BLaER1 (cell line): Measurements from ENCODE around the gene SNX9.
"Not testable (repeated sequence)": the region's sequence is repeated elsewhere in the genome, so short reads cannot be mapped to it uniquely, and the experiment has no call there.

Source experiments
- H3K27ac ChIP-seq: shearing (Covaris generic); formaldehyde crosslinking; 2 replicates; pipeline ENCODE4 v1.8.1; 2022
- H3K27me3 ChIP-seq: shearing (Covaris generic); formaldehyde crosslinking; 2 replicates; pipeline ENCODE4 v1.8.1; 2022
- H3K36me3 ChIP-seq: shearing (Covaris generic); formaldehyde crosslinking; 2 replicates; pipeline ENCODE4 v1.8.1; 2022
- H3K4me1 ChIP-seq: shearing (Covaris generic); formaldehyde crosslinking; 2 replicates; pipeline ENCODE4 v1.8.1; 2022
- H3K4me2 ChIP-seq: shearing (Covaris generic); formaldehyde crosslinking; 2 replicates; pipeline ENCODE4 v1.8.1; 2022
- H3K4me3 ChIP-seq: shearing (Covaris generic); formaldehyde crosslinking; 2 replicates; pipeline ENCODE4 v1.8.1; 2022
- H3K9ac ChIP-seq: shearing (Covaris generic); formaldehyde crosslinking; 2 replicates; pipeline ENCODE4 v1.8.1; 2022
- H3K9me3 ChIP-seq: shearing (Covaris generic); formaldehyde crosslinking; 2 replicates; pipeline ENCODE4 v1.8.1; 2022
- H4K20me1 ChIP-seq: shearing (Covaris generic); formaldehyde crosslinking; 2 replicates; pipeline ENCODE4 v1.8.1; 2022
- Cebpa-rat ChIP-seq: shearing (Covaris generic); IDR thresholded peaks from 2 replicates; pipeline ENCODE4 v1.8.1; 2022

The SNX9 gene

DNA sequence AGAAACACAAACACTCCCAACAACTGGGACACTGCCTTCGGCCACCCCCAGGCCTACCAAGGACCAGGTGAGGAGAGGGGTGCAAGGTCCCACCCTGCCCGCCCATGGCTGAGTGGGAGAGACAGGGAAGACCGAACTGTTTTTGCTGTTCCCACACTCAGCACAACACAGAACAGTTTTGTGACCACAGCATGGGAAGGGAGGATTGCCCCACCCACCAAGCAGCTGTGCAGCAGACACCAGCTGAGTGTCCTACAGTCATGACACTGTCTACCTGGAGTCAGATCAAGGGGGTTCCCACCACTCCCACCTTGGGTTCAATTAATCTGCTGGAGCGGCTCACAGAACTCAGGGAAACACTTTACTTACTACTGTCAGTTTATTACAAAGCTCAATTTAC is 73.9 kb downstream of the SNX9 start:
- H4K20me1 ChIP-seq: no peaks in the 10 kb centered on the region
- no peak for TF ChIP-seq Cebpa-rat
- H3K4me2 ChIP-seq: no peak overlapping the region
- H3K27me3 ChIP-seq: no peaks in the 10 kb centered on the region
- H3K27ac ChIP-seq: no peak overlapping the region
- H3K9ac ChIP-seq: no peak overlapping the region
- no peaks in the 10 kb centered on the region for H3K9me3 ChIP-seq
- H3K4me3 ChIP-seq: no peak overlapping the region
- H3K4me1 ChIP-seq: 0 out of 2 replicates have a peak, but pooled peaks cover 6% of the 10 kb centered on the region
- H3K36me3 ChIP-seq: no peaks in the 10 kb centered on the region

DNA sequence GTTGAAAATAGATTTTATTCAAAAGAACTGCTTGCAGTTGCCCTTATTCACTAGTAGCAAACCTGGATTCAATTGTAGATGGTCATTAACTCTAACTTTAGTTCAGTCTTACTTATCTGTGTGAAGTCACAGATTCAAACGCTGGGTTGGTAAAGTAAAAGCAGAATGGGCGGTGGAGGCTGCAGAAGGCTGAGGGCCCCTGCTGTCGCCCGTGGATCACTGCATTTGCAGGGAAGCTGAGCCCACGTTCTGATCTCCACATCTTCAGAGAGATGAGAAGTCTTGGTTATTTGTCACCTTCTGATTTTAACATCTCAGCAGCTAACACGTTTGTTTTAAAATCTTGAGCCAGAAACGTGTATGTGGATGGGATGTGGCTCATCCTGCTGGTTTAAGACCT is 75.1 kb downstream of the SNX9 start:
- Histone ChIP-seq H3K9me3 (no peaks in the 10 kb centered on the region), H3K4me2 (no peak overlapping the region), H3K27me3 (no peaks in the 10 kb centered on the region), H4K20me1 (no peaks in the 10 kb centered on the region), H3K27ac (no peak overlapping the region), H3K36me3 (no peaks in the 10 kb centered on the region), H3K4me1 (0 out of 2 replicates have a peak, but pooled peaks cover 6% of the 10 kb centered on the region), H3K4me3 (no peak overlapping the region), H3K9ac (no peak overlapping the region)
- no peak for TF ChIP-seq Cebpa-rat

DNA sequence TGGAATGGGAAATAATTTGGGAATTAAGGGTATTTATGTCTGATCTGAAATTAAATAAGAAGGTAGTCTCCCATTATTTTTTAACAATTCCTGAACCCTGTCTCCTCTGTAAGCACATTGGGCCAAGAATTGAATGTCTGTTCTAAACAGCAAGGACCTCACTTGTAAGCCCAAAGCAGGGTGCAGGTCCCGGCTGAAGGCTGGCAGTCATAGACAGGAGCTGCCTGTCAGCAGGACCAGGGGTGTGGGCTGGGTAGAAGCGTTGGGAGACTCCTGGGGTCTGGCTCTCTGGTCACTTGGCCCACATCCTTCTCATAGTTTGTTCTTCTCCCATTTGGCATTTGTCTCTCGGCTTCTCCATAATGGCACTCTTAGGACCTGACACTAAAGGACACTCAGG is 75.6 kb downstream of the SNX9 start:
- no peaks in the 10 kb centered on the region for H3K9me3 ChIP-seq
- H3K27me3 ChIP-seq: no peaks in the 10 kb centered on the region
- no peaks in the 10 kb centered on the region for H3K36me3 ChIP-seq
- H3K27ac ChIP-seq: no peak overlapping the region
- no peak overlapping the region for H3K9ac ChIP-seq
- no peak overlapping the region for H3K4me2 ChIP-seq
- 0 out of 2 replicates have a peak, but pooled peaks cover 6% of the 10 kb centered on the region for H3K4me1 ChIP-seq
- TF ChIP-seq Cebpa-rat: no peak
- H3K4me3 ChIP-seq: no peak overlapping the region
- H4K20me1 ChIP-seq: no peaks in the 10 kb centered on the region

- not testable (repeated sequence) for H3K27ac ChIP-seq, H3K27me3 ChIP-seq, H3K4me1 ChIP-seq, H3K4me3 ChIP-seq, H4K20me1 ChIP-seq, H3K4me2 ChIP-seq, H3K36me3 ChIP-seq, H3K9me3 ChIP-seq, H3K9ac ChIP-seq
Measured at GRCh38 chr6:157900262-157900661, 77.2 kb downstream of the SNX9 start.

DNA sequence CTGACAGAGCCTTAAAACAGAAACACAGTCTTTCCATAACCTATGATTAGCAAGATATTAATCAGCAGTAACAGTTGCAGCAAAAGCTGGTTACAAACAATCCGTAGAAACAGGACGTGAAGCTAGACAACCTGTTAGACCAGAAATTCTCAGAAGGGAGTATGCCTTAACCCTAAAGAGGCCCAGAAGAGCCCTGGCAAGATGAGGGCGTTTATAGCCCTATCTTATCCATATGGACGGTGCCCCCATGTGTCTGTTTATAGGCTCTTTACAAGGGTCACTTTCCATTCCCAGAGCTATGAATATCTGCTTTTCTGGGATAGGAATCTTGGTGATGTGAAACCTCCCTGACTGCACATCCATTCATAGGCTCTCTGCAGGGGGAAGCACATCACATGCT is 77.7 kb downstream of the SNX9 start:
- H3K27ac ChIP-seq: not testable (repeated sequence)

GRCh38 chr6:157904999-157905398 is 82.0 kb downstream of the SNX9 start:
- TF ChIP-seq Cebpa-rat: no peak
- Histone ChIP-seq H3K27ac (no peak overlapping the region), H3K4me1 (no peaks in the 10 kb centered on the region), H3K4me2 (no peak overlapping the region), H3K4me3 (no peak overlapping the region), H4K20me1 (no peaks in the 10 kb centered on the region), H3K36me3 (no peaks in the 10 kb centered on the region), H3K9ac (no peak overlapping the region), H3K9me3 (no peaks in the 10 kb centered on the region), H3K27me3 (no peaks in the 10 kb centered on the region)

More for the DNA sequence above, 77.7 kb downstream of the SNX9 start:
- H3K9me3 ChIP-seq, H3K36me3 ChIP-seq, H3K4me3 ChIP-seq, H4K20me1 ChIP-seq, H3K4me1 ChIP-seq, H3K4me2 ChIP-seq, H3K27me3 ChIP-seq, H3K9ac ChIP-seq: not testable (repeated sequence)

- no peaks in the 10 kb centered on the region for H3K27me3 ChIP-seq
- no peaks in the 10 kb centered on the region for H3K9me3 ChIP-seq
- no peak for TF ChIP-seq Cebpa-rat
- H4K20me1 ChIP-seq: no peaks in the 10 kb centered on the region
- H3K36me3 ChIP-seq: no peaks in the 10 kb centered on the region
- no peak overlapping the region for H3K27ac ChIP-seq
- no peak overlapping the region for H3K4me3 ChIP-seq
- H3K4me1 ChIP-seq: no peaks in the 10 kb centered on the region
- H3K4me2 ChIP-seq: no peak overlapping the region
- no peak overlapping the region for H3K9ac ChIP-seq
Measured at GRCh38 chr6:157905590-157906342, 82.7 kb downstream of the SNX9 start.

DNA sequence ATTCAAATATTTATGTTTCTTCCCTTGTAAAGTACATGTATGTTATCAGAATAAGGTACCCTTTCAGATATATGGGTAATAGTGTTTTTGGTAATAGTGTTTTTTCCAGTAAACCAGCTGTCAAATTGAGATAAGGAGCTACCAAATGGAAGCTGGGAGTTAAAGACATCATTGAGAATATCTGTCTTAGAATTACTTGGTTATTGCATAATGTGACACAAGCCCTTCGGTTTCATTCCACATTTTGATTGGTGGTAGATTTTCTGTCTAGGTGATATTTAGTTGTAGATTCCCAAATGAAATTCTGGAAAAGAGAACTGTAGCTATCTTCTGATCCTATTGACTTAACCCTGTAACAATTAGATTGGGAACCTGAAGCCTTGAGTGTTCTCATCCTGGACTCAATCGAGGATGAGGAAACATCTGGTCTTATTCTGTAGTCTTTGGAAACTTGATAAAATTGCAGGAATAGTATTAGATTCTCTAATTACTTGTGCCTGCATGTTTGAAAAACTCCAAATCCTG is 83.6 kb downstream of the SNX9 start:
- no peak for TF ChIP-seq Cebpa-rat
- no peaks in the 10 kb centered on the region for H3K36me3 ChIP-seq
- H3K27ac ChIP-seq: no peak overlapping the region

GRCh38 chr6:157907651-157908050 is 84.6 kb downstream of the SNX9 start:
- no peaks in the 10 kb centered on the region for H3K36me3 ChIP-seq

More for the DNA sequence above, 83.6 kb downstream of the SNX9 start:
- Histone ChIP-seq H3K9me3 (no peaks in the 10 kb centered on the region), H3K4me1 (no peaks in the 10 kb centered on the region), H3K4me3 (no peak overlapping the region), H3K4me2 (no peak overlapping the region), H3K27me3 (no peaks in the 10 kb centered on the region), H3K9ac (no peak overlapping the region), H4K20me1 (no peaks in the 10 kb centered on the region)

GRCh38 chr6:157908369-157909281 is 85.6 kb downstream of the SNX9 start:
- H3K9ac ChIP-seq: no peak overlapping the region
- no peak overlapping the region for H3K27ac ChIP-seq
- H3K36me3 ChIP-seq: no peaks in the 10 kb centered on the region
- H3K4me2 ChIP-seq: no peak overlapping the region
- no peaks in the 10 kb centered on the region for H3K9me3 ChIP-seq
- H3K4me3 ChIP-seq: no peak overlapping the region
- H4K20me1 ChIP-seq: no peaks in the 10 kb centered on the region
- no peaks in the 10 kb centered on the region for H3K4me1 ChIP-seq
- no peaks in the 10 kb centered on the region for H3K27me3 ChIP-seq
- no peak for TF ChIP-seq Cebpa-rat

More at GRCh38 chr6:157907651-157908050, 84.6 kb downstream of the SNX9 start:
- Histone ChIP-seq H3K9ac (no peak overlapping the region), H4K20me1 (no peaks in the 10 kb centered on the region), H3K4me1 (no peaks in the 10 kb centered on the region), H3K27me3 (no peaks in the 10 kb centered on the region), H3K27ac (no peak overlapping the region), H3K9me3 (no peaks in the 10 kb centered on the region), H3K4me3 (no peak overlapping the region), H3K4me2 (no peak overlapping the region)
- no peak for TF ChIP-seq Cebpa-rat
